B cell (primary cell): Measurements from ENCODE around the gene ITPKB. TPM values are rescaled to one million over a fixed set of nuclear protein-coding genes. Genes with fewer than 3 reads are reported as not detected.

Source experiments
- ATAC-seq: fragments of 200-7000 bp; cut with Tn5 transposase; one replicate; pipeline ENCODE4 v1.10.0; 2021; ENCODE audit warnings: low read depth, mild to moderate bottlenecking, moderate number of reproducible peaks, moderate library complexity
- CTCF ChIA-PET: fragments of 350-600 bp; sonication (Branson Sonifier 250); formaldehyde crosslinking; loops from one replicate; lab custom pipeline; 2021; ENCODE audit warnings: antibody characterized with exemption, inconsistent platforms; lab: Charles Lee
- POLR2A ChIA-PET: fragments of 350-600 bp; sonication (Branson Sonifier 250); formaldehyde crosslinking; loops from one replicate; lab custom pipeline; 2021; ENCODE audit warnings: antibody characterized with exemption; lab: Charles Lee
- DNase-seq: peaks from one replicate; pipeline ENCODE4 v3.0.0; 2013
- H2AFZ ChIP-seq: 2 replicates; pipeline ENCODE4 v1.6.1; 2012; ENCODE audit warnings: mild to moderate bottlenecking, low read depth, low read length; ENCODE audit not compliant: insufficient read depth, poor library complexity, severe bottlenecking
- H3K27ac ChIP-seq, 2 donors: 1 replicate in 1 of 2; 2 replicates in 1 of 2; pipeline ENCODE4 v1.5.1; 2012 to 2013; ENCODE audit warnings: low read length in 2 of 2, mild to moderate bottlenecking in 2 of 2, moderate library complexity in 1 of 2
- H3K27me3 ChIP-seq, 4 experiments: fragments of 200-600 bp in 1 of 4; sonication (generic) in 1 of 4; replicated peaks in 1 of 4; 1 replicate in 2 of 4; 2 replicates in 2 of 4; pipeline versions ENCODE4 v1.6.1 to v1.7.0; 2013 to 2016; ENCODE audit warnings: low read length in 3 of 4, mild to moderate bottlenecking in 2 of 4, mixed read lengths in 1 of 4, moderate library complexity in 1 of 4; ENCODE audit not compliant: insufficient read depth in 4 of 4, control insufficient read depth in 3 of 4; ENCODE audit errors: control extremely low read depth in 1 of 4
- H3K36me3 ChIP-seq, 2 experiments: replicated peaks in 1 of 2; 1 replicate in 1 of 2; 2 replicates in 1 of 2; pipeline versions ENCODE4 v1.6.1 to v1.7.1; 2013; ENCODE audit warnings: low read length in 1 of 2; ENCODE audit not compliant: insufficient read depth in 2 of 2, control insufficient read depth in 1 of 2; ENCODE audit errors: control extremely low read depth in 1 of 2, extremely low read depth in 1 of 2
- H3K4me1 ChIP-seq, 2 donors: fragments of 200-600 bp in 1 of 2; sonication (generic) in 1 of 2; 1 replicate in 1 of 2; 2 replicates in 1 of 2; pipeline versions ENCODE4 v1.5.1 to v1.6.1; 2013 to 2017; ENCODE audit warnings: low read length in 2 of 2; ENCODE audit not compliant: control insufficient read depth in 2 of 2, insufficient read depth in 2 of 2
- H3K4me2 ChIP-seq: replicated peaks from 2 replicates; pipeline ENCODE3; 2012; ENCODE audit warnings: mild to moderate bottlenecking, low read depth, low read length; ENCODE audit not compliant: poor library complexity, severe bottlenecking
- H3K4me3 ChIP-seq, 5 experiments: fragments of 200-600 bp in 1 of 5; sonication (generic) in 1 of 5; 1 replicate in 3 of 5; 2 replicates in 2 of 5; pipeline versions ENCODE4 v1.5.1 to v1.7.0; 2011 to 2016; ENCODE audit warnings: low read length in 4 of 5, mild to moderate bottlenecking in 4 of 5, low read depth in 2 of 5, control low read depth in 1 of 5, moderate library complexity in 1 of 5; ENCODE audit not compliant: insufficient read depth in 1 of 5; ENCODE audit errors: control extremely low read depth in 1 of 5, extremely low read depth in 1 of 5
- H3K79me2 ChIP-seq: fragments of 200-600 bp; sonication (generic); one replicate; pipeline ENCODE4 v1.6.0; 2016; ENCODE audit warnings: low read length; ENCODE audit not compliant: control insufficient read depth, insufficient read depth
- H3K9ac ChIP-seq: fragments of 200-600 bp; sonication (generic); 2 replicates; pipeline ENCODE4 v1.6.1; 2017; ENCODE audit warnings: mild to moderate bottlenecking, low read length, moderate library complexity
- H3K9me3 ChIP-seq, 3 donors: one replicate each; pipeline versions ENCODE4 v1.6.1 to v1.7.1; 2013; ENCODE audit warnings: low read length in 2 of 3; ENCODE audit not compliant: control insufficient read depth in 2 of 3, insufficient read depth in 1 of 3; ENCODE audit errors: control extremely low read depth in 1 of 3
- H4K20me1 ChIP-seq: 2 replicates; pipeline ENCODE4 v1.6.0; 2012; ENCODE audit warnings: mild to moderate bottlenecking, low read length; ENCODE audit not compliant: insufficient read depth, control insufficient read depth, poor library complexity, severe bottlenecking
- H3K27ac Mint-ChIP-seq: one replicate; pipeline ENCODE4 v1.8.0; 2021; ENCODE audit warnings: mixed read lengths
- H3K27me3 Mint-ChIP-seq: one replicate; pipeline ENCODE4 v1.8.0; 2021; ENCODE audit warnings: mixed read lengths
- H3K4me1 Mint-ChIP-seq: one replicate; pipeline ENCODE4 v1.8.0; 2021; ENCODE audit warnings: mixed read lengths
- H3K4me3 Mint-ChIP-seq: one replicate; pipeline ENCODE4 v1.8.0; 2021; ENCODE audit warnings: mixed read lengths
- H3K9me3 Mint-ChIP-seq: one replicate; pipeline ENCODE4 v1.8.0; 2022; ENCODE audit warnings: mixed read lengths; ENCODE audit not compliant: insufficient read depth
- EZH2 ChIP-seq: IDR thresholded peaks from 2 replicates; pipeline ENCODE4 v1.6.1; 2012; ENCODE audit warnings: borderline replicate concordance, low read depth, mild to moderate bottlenecking, moderate library complexity, low read length; ENCODE audit not compliant: insufficient read depth, poor library complexity, severe bottlenecking
- WGBS: methylation state at CpG from one replicate; pipeline ENCODE4 v1.1.5; 2013; ENCODE audit warnings: missing lambda C conversion rate; ENCODE audit not compliant: insufficient coverage; 5-methylcytosine and 5-hydroxymethylcytosine counted together
- intact Hi-C: fragments of 100-400 bp; cut with micrococcal nuclease; formaldehyde crosslinking; loops from one replicate; pipeline ENCODE4 v1.10.0; 2022
- polyA plus RNA-seq: library from polyadenylated mRNA; depleted of rRNA; stranded (reverse); fragments of >200 nt; gene quantifications from 2 replicates; pipeline ENCODE4 v1.2.3, GENCODE V29; 2012
- total RNA-seq, 2 donors: library from RNA; stranded (reverse); fragments of 120-200 nt in 1 of 2; gene quantifications; 1 replicate in 1 of 2; 2 replicates in 1 of 2; pipeline versions ENCODE4 v1.2.3 to v1.2.4, GENCODE V29; 2013 to 2022
- TF ChIP-seq, protein P1 (sequence below): fragments of 200-600 bp; IDR thresholded peaks from one replicate; pipeline ENCODE4 v1.8.0; 2022; ENCODE audit warnings: antibody characterized with exemption, mild to moderate bottlenecking

The ITPKB gene
- total and polyA plus RNA-seq, 2 donors (not counting 1 experiment from before 2014, with no cell fraction given), result 21.8 to 93.5 TPM

DNA sequence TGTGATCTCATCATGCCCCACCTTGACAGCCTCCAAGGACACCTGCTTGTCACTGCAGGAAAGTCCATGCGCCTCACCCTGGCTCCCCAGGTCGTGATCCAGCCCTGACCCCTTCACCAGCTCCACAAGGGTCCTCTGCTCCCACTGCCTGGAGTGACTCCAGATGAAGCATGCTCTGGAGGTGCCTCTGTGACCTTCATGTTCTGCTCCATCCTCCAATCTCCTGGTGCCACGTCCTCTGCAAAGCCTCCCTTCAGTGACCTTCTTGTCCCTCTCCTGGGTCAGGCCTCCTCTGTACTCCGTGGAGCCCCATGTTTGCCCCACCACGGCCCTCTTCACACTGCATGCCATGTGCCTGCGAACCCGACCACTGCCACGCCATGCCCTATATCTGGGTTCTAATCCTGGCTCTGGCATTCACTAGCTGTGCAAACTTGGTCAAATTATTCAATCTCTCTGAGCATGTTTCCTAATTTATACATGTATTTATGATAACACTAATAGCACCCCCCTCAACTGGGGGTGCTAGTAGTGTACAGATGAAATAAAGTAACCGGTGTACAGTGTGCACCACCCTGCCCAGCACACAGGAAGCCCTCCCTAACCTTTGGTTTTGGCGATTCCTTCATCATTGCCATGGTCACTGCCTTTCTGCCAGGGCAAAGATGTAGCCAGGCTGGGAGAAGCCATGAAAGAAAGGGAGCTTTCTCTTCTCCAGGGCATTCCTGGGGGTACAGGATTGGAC lies 113.1 kb downstream of the ITPKB start:
- H3K9ac ChIP-seq, result peak overlapping the region; percentile 56
- no peak for TF ChIP-seq EZH2
- TF ChIP-seq, protein P1, sequence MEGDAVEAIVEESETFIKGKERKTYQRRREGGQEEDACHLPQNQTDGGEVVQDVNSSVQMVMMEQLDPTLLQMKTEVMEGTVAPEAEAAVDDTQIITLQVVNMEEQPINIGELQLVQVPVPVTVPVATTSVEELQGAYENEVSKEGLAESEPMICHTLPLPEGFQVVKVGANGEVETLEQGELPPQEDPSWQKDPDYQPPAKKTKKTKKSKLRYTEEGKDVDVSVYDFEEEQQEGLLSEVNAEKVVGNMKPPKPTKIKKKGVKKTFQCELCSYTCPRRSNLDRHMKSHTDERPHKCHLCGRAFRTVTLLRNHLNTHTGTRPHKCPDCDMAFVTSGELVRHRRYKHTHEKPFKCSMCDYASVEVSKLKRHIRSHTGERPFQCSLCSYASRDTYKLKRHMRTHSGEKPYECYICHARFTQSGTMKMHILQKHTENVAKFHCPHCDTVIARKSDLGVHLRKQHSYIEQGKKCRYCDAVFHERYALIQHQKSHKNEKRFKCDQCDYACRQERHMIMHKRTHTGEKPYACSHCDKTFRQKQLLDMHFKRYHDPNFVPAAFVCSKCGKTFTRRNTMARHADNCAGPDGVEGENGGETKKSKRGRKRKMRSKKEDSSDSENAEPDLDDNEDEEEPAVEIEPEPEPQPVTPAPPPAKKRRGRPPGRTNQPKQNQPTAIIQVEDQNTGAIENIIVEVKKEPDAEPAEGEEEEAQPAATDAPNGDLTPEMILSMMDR, result no peak
- intact Hi-C loops, result loop anchor here (1.0 to 2.0 kb wide), 3 partner anchors 61 to 315 kb away; partner anchors contain the start of gene COQ8A
- no peak for DNase-seq
- H3K79me2 ChIP-seq, result no peaks in the 10 kb centered on the region
- Mint-ChIP-seq H3K4me3 (peak overlapping the region; percentile 56), H3K27me3 (no peaks in the 10 kb centered on the region), H3K4me1 (peaks cover 34% of the 10 kb centered on the region), H3K9me3 (no peaks in the 10 kb centered on the region), H3K27ac (no peak overlapping the region)
- H3K4me1 ChIP-seq, result peaks cover 18% of the 10 kb centered on the region in 2 donors
- no peak overlapping the region for H3K27ac ChIP-seq
- H3K4me3 ChIP-seq, result peak overlapping the region in 4 of 5 experiments; percentile 9 to 46 (median 32)
- H2AFZ ChIP-seq, result peak overlapping the region; percentile 70
- H3K27me3 ChIP-seq, result no peaks in the 10 kb centered on the region
- ATAC-seq, result peak; percentile 19
- H3K36me3 ChIP-seq, result peaks cover 0 to 7% of the 10 kb centered on the region in 2 experiments
- no peaks in the 10 kb centered on the region for H4K20me1 ChIP-seq
- H3K9me3 ChIP-seq, result peaks cover 0 to 12% (median 4%) of the 10 kb centered on the region in 3 donors
- peak overlapping the region; percentile 79 for H3K4me2 ChIP-seq
- CTCF ChIA-PET, result interaction anchor here (0.6 to 16.3 kb wide), 36 partner anchors 10 to 500 kb away, joined by 3 to 278 read pairs (median 4); no protein-coding TSS in a partner anchor
- POLR2A ChIA-PET, result interaction anchor here (0.7 to 1.2 kb wide), 4 partner anchors 113 to 917 kb away, joined by 3 to 6 read pairs (median 4); partner anchors contain the start of gene ITPKB
- 72% methylated on average over 7 of the region's 10 CpGs for WGBS

DNA sequence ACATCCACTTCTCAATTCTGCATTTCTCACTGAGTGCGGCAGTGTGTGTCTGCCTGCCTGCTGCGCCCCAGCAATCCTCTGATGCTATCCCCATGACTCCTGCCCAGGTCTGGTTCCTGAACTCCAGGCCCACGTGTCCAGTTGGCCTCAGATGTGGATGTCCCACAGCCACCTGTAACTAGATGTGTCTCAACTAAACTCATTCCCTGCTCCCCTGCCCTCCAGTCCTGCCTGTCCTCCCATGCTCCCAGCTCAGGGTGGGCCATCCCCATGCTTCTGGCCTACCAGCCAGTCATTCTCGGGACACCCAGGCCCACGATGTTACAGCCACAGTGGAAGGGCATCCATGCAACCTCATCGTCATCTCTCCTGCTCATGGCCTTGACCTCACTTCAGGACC lies 113.8 kb downstream of the ITPKB start:
- Mint-ChIP-seq H3K27ac (no peak overlapping the region), H3K27me3 (no peaks in the 10 kb centered on the region), H3K4me3 (no peak overlapping the region), H3K9me3 (no peaks in the 10 kb centered on the region), H3K4me1 (peaks cover 34% of the 10 kb centered on the region)
- H2AFZ ChIP-seq, result no peak overlapping the region
- H3K9ac ChIP-seq, result no peak overlapping the region
- TF ChIP-seq, protein P1, result no peak
- TF ChIP-seq EZH2, result no peak
- 84% methylated on average over 6 of the region's 6 CpGs for WGBS
- no peak for ATAC-seq
- H3K4me1 ChIP-seq, result peaks cover 18% of the 10 kb centered on the region in 2 donors
- ChIA-PET POLR2A (no interaction called here), CTCF (interaction anchor here (0.6 to 16.3 kb wide), 6 partner anchors 8 to 222 kb away, joined by 4 to 278 read pairs (median 8); no protein-coding TSS in a partner anchor)
- H3K79me2 ChIP-seq, result no peaks in the 10 kb centered on the region
- intact Hi-C loops, result no loop called here
- H3K9me3 ChIP-seq, result peaks cover 0 to 12% (median 4%) of the 10 kb centered on the region in 3 donors
- no peaks in the 10 kb centered on the region for H4K20me1 ChIP-seq
- H3K4me2 ChIP-seq, result no peak overlapping the region
- H3K4me3 ChIP-seq, result no peak overlapping the region
- no peak overlapping the region for H3K27ac ChIP-seq
- peaks cover 0 to 7% of the 10 kb centered on the region in 2 experiments for H3K36me3 ChIP-seq
- DNase-seq, result no peak
- no peaks in the 10 kb centered on the region for H3K27me3 ChIP-seq
